ENCODE data around the gene CDRT4.
"Not testable (repeated sequence)": the region's sequence is repeated elsewhere in the genome, so short reads cannot be mapped to it uniquely, and the experiment has no call there.

The CDRT4 gene

GRCh38 chr17:15467592-15467991 is at the start of gene CDRT4:
TSS of gene CDRT4 (minus strand) at chr17:15467621. CDS start at chr17:15440238, 27,383 bp downstream.
- H3K27ac ChIP-seq: no peak within 1 kb of the TSS
- no peak for DNase-seq (ENCODE audit: low read depth, low spot score)

- peak; percentile 37 for DNase-seq (ENCODE audit: low read depth, low spot score)
- H3K27ac ChIP-seq: no peak overlapping the region
Observed at GRCh38 chr17:15516150-15516549, 48.7 kb upstream of the CDRT4 start.

GRCh38 chr17:15514469-15514868 is 47.0 kb upstream of the CDRT4 start:
- no peak for DNase-seq (ENCODE audit: low read depth, low spot score)
- H3K27ac ChIP-seq: no peak overlapping the region

GRCh38 chr17:15513856-15514459 is 46.5 kb upstream of the CDRT4 start:
- no peak overlapping the region for H3K27ac ChIP-seq
- DNase-seq (ENCODE audit: low read depth, low spot score): no peak

- H3K27ac ChIP-seq: no peak overlapping the region
- no peak for DNase-seq (ENCODE audit: low read depth, low spot score)
Observed at GRCh38 chr17:15513058-15513791, 45.8 kb upstream of the CDRT4 start.

- no peak overlapping the region for H3K27ac ChIP-seq
- DNase-seq (ENCODE audit: low read depth, low spot score): no peak
Observed at GRCh38 chr17:15512071-15512709, 44.8 kb upstream of the CDRT4 start.

- H3K27ac ChIP-seq: no peak overlapping the region
Observed at GRCh38 chr17:15511142-15511541, 43.7 kb upstream of the CDRT4 start.

GRCh38 chr17:15510361-15510760 is 42.9 kb upstream of the CDRT4 start:
- no peak for DNase-seq (ENCODE audit: low read depth, low spot score)
- H3K27ac ChIP-seq: no peak overlapping the region

More at GRCh38 chr17:15511142-15511541, 43.7 kb upstream of the CDRT4 start:
- no peak for DNase-seq (ENCODE audit: low read depth, low spot score)

GRCh38 chr17:15509095-15509494 is 41.7 kb upstream of the CDRT4 start:
- DNase-seq (ENCODE audit: low read depth, low spot score): no peak
- H3K27ac ChIP-seq: no peak overlapping the region

- no peak overlapping the region for H3K27ac ChIP-seq
- no peak for DNase-seq (ENCODE audit: low read depth, low spot score)
Observed at GRCh38 chr17:15508466-15508865, 41.0 kb upstream of the CDRT4 start.

GRCh38 chr17:15507896-15508295 is 40.5 kb upstream of the CDRT4 start:
- no peak overlapping the region for H3K27ac ChIP-seq
- DNase-seq (ENCODE audit: low read depth, low spot score): no peak

- no peak overlapping the region for H3K27ac ChIP-seq
- no peak for DNase-seq (ENCODE audit: low read depth, low spot score)
Observed at GRCh38 chr17:15507001-15507400, 39.6 kb upstream of the CDRT4 start.

- DNase-seq (ENCODE audit: low read depth, low spot score); H3K27ac ChIP-seq: not testable (repeated sequence)
Observed at GRCh38 chr17:15505708-15506107, 38.3 kb upstream of the CDRT4 start.

- no peak for DNase-seq (ENCODE audit: low read depth, low spot score)
- no peak overlapping the region for H3K27ac ChIP-seq
Observed at GRCh38 chr17:15503731-15504130, 36.3 kb upstream of the CDRT4 start.

GRCh38 chr17:15502369-15503112 is 35.1 kb upstream of the CDRT4 start:
- H3K27ac ChIP-seq: no peak overlapping the region
- DNase-seq (ENCODE audit: low read depth, low spot score): no peak

GRCh38 chr17:15501793-15502192 is 34.4 kb upstream of the CDRT4 start:
- no peak overlapping the region for H3K27ac ChIP-seq
- DNase-seq (ENCODE audit: low read depth, low spot score): no peak

GRCh38 chr17:15501282-15501681 is 33.9 kb upstream of the CDRT4 start:
- no peak for DNase-seq (ENCODE audit: low read depth, low spot score)
- H3K27ac ChIP-seq: no peak overlapping the region

- no peak overlapping the region for H3K27ac ChIP-seq
- DNase-seq (ENCODE audit: low read depth, low spot score): no peak
Observed at GRCh38 chr17:15498107-15498506, 30.7 kb upstream of the CDRT4 start.

- no peak overlapping the region for H3K27ac ChIP-seq
- no peak for DNase-seq (ENCODE audit: low read depth, low spot score)
Observed at GRCh38 chr17:15496735-15497670, 29.6 kb upstream of the CDRT4 start.

- H3K27ac ChIP-seq: no peak overlapping the region
- DNase-seq (ENCODE audit: low read depth, low spot score): no peak
Observed at GRCh38 chr17:15494821-15495220, 27.4 kb upstream of the CDRT4 start.
